Left kidney (tissue), 2 donors: ENCODE measurements around the gene GPR17. TPM values are rescaled to one million over a fixed set of nuclear protein-coding genes. Genes with fewer than 3 reads are reported as not detected.

ENCODE experiments used
- DNase-seq: peaks from one replicate; pipeline ENCODE4 v3.0.0-alpha.2; 2013
- polyA plus RNA-seq: library from polyadenylated mRNA; unstranded; fragments of 120-200 nt; gene quantifications from one replicate; pipeline ENCODE4 v1.2.1, GENCODE V29; 2013; ENCODE audit not compliant: insufficient read length

Gene GPR17
- polyA plus RNA-seq, 1 donor: 0.85 TPM

DNA sequence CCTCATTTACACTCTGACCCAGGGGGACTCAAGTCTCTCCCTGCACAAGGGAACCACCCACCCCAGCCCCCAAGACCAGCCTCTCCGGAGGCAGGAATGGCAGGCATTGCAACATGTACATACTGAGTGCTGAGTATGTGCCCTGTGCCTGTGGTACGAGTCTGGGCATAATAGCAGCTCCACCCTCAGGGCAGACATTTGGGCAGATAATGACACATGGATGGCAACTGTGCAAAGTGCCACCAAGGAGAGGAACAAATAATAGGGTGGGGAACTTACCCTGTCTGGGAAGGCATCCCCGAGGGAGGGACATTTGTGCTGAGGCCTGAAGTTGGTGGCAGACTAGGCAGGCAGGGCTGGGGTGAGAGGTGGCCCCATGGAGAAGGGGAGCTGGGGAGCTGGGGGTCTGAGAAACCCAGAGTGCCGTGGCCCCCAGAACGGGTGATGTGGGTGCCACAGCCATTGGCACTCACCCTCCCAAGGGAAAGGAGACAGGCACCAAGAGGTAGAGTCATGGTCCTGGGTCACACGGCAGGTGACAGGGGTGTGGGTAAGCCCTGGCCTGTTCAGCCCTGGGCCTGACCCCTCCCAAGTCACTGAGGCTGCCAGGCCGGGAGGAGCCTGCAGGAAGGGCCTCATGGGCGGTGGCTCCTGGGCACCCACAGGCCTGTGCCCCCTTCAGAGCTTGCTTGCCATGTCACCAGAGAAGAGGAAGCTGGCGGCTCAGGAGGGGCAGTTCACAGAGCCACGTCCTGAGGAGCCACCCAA lies 15.7 kb upstream of the GPR17 start:
- no peak for DNase-seq

DNA sequence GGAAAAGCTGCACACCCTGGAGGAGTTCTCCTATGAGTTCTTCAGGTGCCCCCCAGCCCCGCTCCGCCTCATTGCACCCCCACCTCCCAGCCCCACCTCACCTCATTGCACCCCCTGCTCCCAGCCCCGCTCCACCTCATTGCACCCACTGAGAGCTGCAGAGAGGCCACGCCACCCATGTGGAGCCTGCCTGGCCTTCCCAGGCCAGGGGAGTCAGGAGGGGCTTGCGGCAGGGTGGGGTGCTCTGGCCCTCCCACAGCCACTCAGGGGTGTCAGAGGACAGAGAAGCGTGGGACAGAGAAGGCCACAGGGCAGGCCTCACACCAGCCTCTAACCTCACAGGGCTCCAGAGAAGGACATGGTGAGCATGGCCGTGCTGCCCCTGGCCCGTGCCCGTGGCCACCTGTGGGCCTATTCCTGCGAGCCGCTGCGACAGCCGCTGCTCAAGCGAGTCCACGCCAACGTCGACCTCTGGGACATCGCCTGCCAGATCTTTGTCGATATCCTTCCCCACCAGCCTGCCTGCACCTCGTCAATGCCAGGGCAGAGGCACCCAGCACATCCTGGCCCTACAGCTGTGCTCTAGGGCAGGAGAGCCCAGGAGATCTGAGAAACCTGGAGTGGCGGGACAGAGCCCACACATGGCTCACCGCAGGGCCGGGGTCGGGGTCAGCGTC lies 15.0 kb upstream of the GPR17 start:
- DNase-seq: no peak

DNA sequence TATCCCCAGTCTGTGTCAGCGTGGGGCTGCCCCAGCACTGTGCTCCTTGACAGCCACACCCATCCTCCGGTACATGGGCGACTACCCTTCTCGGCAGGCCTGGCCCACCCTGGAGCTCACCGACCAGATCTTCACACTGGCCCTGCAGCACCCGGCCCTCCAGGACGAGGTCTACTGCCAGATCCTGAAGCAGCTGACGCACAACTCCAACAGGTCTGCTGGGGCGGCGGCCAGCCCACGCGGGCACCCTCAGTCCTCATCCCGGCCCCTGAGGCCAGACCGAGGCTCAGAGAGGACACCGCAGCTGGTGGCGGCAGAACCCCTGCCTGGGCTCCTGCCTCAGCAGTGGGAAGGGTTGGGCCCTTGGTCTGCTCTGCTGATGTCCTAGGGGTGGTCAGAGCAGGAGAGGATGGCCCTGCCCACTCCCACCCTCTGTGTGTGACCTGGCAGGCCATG lies 14.4 kb upstream of the GPR17 start:
- no peak for DNase-seq

DNA sequence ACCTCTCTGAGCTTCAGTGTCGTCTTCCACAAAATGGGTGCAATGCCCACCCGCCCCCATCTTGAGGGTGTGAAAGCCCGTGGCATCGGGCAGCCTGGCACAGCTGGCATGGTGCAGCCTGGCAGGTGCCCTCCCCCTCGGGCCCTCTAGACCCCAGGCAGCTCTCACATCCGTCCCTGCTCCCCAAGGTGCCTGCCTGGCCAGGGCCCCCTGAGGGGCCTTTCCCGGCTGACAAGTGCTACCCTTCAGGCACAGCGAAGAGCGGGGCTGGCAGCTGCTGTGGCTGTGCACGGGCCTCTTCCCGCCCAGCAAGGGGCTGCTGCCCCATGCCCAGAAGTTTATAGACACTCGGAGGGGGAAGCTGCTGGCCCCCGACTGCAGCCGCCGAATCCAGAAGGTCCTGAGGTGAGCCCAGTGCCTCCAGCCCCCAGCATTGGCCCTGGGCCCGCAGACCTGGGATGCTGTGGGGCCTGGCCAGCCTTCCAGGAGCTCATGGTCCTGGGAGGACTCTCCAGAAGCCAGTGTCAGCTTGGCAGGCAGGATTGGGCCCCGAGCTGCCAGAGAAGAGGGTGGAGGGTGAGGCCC lies 13.9 kb upstream of the GPR17 start:
- no peak for DNase-seq

DNA sequence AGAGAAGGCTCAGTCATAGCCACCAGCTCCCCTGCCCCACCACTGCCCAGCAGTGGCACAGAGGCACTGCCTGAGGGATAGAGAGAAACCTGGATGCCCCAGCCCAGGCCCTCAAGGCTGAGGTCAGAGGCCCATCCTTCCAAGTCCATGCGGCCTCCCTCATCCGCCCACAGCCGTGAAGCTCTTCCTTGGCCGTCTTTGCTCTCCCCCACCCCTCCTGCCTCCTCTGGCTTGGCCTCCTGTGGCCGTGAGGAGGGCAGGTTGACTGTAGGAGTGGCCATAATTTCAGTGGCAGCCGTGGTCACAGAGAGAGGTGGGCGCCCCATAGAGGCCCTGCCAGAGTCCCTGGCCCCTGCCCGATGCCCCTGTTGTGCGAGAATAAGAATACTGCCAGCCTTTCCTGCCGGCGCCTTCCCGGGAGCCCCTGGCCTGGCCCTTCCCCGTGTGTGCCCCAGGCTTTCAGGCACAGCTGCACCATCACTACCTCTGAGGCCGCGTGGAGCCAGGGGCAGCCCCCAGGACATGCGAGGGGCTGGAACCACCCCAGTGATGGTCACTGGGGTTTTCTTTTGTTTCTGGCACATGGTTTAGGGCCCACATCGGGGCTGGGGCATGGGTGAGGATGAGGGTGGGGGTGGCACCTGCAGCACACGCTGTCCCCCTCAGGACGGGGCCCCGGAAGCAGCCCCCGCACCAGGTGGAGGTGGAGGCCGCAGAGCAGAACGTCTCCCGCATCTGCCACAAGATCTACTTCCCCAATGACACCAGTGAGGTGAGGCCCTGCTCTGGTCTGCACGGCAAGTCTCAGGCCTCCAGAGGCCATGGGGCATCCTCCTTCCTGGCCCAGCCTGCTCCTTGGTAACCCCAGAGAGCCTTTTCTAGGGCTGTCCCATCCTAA lies 13.1 kb upstream of the GPR17 start:
- no peak for DNase-seq

DNA sequence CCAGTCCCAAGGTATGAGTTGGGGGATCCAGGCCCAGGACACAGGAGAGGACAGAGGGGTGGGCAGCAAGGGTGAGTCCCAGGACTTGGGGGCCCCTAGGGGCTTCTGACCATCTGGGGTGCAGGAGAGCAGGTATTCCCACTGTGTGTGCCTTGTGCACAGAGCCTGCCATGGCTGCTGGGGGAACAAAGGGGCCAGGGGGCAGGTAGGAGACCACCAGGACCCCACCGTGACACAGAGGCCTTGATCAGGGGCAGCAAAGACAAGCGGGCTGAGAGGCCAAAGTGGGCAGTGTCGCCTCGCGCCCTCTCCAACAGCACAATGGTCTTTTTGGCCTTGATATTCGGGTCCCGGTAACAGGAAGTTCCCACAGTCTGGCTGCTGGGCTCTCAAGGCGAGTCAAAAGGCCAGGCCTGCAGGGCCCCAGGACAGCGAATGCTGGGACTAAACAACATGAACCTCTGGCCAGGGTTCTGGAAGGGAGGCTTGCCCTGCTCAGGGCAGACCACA lies 12.3 kb upstream of the GPR17 start:
- DNase-seq: no peak

DNA sequence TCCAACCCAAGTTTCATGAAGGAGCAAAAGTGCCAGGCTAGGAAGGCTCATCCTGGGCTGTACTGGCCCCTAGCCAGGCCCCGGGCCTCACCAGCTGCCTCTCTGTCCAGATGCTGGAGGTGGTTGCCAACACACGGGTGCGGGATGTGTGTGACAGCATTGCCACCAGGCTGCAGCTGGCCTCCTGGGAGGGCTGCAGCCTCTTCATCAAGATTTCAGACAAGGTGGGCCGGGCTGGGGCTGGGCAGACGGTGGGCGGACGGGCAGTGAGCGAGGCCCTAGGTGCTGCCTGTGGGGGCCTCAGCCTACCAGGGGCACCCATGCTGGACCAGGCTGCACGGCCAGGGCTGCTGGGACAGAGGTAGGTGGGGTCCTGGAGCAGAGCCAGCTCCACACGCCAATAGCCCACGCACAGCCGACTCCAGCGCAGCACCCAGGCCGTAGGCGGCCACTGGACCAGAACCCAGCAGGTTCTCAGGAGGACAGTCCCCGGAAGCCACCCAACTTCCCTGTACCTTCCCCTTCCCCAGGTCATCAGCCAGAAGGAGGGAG lies 11.8 kb upstream of the GPR17 start:
- no peak for DNase-seq

DNA sequence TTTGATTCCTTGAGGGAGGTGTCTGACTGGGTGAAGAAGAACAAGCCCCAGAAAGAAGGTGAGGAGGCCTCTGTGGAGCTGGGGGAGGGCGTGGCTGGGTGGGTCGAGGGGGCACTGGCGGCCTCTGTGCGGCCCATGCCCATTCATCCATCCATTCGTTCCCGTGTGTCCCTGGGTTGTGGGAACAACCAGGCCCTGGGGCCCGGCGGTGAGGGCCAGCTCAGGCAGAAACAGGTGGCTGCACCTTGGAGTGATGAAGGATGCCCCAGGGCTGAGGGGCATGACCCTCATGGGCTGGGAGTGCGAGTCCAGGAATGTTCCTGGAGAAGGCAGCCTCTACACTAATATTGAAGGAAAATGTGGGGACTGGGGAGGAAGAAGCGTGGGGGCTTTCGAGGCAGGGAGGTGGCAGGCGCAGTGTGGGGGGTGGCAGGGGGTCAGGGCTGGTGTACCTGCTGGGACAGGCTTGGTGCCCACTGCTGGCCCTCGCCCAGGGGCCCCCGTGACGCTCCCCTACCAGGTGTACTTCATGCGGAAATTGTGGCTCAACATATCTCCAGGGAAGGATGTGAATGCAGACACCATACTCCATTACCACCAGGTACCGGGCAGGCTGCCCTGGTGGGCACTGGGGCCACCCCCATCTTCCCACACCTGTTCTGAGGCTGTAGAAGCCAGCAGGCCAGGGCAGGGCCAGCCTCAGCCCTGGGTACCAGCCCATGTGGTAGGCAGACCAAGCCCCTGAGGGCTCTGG lies 11.2 kb upstream of the GPR17 start:
- no peak for DNase-seq

DNA sequence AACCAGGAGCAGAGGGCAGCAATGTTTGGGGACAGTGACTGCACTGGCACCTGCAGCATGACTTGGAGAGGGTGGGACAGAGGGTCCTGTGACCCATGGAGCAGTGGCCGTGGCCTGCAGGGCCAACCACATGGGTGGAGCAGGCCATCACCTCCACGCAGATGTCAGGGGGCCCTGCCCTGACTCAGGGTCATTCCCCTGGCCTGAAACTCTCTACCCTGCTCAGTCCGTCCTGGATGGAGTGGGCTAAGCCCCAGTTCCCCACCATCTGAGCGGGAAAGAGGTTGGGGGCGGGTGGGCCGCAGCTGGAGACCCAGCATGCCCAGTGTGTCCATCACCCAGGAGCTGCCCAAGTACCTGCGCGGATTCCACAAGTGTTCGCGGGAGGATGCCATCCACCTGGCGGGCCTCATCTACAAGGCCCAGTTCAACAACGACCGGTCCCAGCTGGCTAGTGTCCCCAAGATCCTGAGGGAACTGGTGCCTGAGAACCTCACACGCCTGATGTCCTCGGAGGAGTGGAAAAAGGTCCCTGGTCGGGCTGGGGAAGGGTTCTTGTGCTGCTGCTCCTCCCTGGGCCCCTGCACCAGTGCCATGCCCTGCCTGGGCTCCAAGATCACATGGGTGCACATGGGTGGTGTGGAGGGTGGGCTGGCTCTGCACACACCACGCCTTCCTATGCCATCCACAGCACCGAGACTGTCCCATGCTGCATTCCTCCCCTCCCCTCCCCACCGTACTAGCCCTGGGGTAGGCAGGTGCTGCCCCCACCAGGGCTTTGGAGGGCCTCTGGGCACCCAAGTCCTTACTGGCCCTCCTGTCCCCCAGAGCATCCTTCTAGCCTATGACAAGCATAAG lies 10.3 kb upstream of the GPR17 start:
- DNase-seq: no peak

DNA sequence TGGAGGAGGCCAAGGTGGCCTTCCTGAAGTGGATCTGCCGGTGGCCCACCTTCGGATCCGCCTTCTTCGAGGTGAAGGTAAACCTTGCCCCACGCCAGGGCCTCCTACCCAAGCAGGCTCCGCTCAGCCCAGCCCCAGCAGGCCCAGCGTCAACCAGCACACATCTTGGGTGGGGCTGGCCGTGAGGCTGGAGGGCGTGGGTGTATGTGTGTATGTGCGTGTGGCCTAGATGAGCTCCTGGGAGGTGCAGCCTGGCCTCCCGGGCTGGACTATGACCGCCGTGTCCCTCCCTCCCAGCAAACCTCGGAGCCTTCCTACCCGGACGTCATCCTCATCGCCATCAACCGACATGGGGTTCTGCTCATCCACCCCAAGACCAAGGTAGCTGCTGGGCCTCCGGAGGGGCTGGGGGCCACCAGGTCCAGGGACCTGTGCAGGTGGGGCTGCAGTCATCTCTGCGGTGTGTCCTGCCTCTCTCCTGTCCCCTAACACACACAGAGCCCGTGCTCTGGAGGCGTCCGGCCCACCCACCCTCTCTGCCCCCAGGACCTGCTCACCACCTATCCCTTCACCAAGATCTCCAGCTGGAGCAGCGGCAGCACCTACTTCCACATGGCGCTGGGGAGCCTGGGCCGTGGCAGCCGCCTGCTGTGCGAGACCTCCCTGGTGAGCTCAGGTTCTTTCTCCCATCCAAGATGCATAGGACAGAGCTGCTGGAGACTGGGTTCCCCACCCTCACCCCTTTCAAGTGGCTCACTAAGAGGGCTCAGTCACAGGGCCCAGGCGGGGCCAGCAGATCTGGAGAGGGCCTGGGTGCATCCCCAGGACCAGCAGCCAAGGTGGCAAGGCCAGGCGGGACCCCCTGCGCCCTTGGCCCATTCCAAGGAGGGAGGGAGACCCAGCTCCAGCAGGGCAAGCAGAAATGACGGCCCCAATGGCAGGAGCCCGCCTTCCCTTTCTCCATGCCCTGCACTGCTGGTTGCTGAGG lies 9.4 kb upstream of the GPR17 start:
- DNase-seq: no peak

DNA sequence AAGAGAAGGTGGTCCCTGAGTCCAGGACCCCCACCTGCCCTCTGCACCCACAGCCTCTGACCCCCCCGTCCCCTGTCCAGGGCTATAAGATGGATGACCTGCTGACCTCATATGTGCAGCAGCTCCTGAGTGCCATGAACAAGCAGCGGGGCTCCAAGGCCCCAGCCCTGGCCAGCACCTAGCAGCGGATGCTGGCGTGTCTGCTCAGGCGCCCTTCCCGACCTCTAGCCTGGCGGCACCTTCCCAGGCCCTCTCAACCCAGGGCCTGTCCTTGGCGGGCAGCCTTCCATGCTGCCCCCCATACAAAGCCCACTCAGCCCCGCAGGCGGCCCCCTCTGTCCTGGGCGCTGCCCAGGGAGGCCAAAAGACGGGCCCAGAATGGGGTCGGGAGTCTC lies 8.7 kb upstream of the GPR17 start:
- DNase-seq: no peak

DNA sequence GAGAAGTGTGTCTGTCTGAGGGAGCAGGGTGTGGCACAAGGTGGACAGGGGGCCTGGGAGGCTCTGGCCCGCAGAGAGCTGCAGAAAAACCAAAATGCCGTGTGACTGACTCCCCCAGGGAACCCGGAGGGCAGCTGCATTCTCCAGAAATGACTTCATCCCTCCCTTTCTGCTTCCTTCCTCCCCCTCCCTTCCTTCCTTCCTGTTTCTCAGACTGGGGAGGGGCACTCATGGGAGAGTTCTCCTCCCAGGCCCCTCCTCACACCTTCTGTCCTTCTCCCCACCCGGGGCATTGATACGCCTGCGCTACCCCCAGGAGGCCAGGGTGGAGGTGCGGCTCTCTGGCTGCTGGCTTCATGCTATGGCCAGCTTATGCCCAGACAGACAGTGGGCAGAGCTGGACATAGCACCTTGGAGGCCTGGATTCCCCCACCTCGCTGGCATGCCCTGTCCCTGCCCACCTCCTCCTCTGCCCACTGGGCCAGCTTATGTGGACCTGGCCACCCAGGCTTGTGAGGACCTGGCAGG lies 8.2 kb upstream of the GPR17 start:
- DNase-seq: peak; percentile 71

DNA sequence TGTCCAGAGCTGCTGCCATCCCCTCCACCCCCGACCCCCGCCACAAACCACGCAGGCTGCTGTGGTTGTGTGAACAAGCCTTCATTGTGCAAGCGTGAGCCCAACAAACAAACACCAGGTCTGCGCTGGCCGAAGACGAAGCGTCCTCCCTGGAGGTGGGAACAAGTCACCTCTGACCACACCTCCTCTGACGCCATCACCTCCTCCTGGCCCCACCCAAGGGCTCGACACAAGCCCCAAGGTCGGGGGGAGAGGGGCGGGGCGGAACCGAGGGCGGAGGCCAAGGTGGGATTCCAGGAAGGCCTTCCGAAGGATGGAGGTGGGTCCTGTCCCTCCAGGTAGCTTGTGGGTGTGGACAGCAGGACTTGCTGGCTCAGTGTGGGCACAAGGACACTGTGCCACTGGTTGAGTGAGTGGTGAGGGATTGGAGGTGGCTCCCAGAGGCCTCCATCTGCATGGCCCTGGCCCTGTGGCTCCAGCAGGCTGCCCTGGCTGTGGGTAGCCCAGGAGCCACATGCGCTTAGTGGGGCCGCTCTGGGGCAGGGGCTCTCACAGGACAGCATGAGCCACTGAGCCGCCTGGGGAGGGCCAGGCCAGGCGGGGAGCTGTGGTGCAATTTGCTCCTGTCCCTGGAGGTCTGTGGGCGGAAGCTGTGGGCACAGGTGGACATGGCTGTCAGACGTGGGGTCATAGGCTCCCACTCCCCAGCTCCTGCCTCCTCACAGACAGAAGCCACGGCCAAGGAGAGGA lies 7.4 kb upstream of the GPR17 start:
- no peak for DNase-seq

DNA sequence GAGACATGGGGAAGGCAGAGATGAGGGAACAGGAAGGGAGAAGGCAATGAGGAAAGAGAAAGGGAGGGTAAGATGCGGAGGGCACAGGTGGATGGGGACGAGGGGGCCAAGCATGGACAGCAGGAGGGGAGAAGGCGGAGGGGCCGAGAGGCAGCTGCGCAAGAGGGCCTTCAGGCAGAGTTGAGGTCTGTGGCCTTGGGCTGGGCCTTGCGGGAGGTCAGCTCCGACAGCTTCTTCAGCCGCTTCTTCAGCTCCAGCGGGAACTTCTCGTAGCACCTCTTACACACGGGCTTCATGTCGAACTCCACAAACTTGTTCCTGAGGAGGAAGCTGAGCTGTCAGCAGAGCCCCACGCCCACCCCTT lies 6.9 kb upstream of the GPR17 start:
- no peak for DNase-seq

DNA sequence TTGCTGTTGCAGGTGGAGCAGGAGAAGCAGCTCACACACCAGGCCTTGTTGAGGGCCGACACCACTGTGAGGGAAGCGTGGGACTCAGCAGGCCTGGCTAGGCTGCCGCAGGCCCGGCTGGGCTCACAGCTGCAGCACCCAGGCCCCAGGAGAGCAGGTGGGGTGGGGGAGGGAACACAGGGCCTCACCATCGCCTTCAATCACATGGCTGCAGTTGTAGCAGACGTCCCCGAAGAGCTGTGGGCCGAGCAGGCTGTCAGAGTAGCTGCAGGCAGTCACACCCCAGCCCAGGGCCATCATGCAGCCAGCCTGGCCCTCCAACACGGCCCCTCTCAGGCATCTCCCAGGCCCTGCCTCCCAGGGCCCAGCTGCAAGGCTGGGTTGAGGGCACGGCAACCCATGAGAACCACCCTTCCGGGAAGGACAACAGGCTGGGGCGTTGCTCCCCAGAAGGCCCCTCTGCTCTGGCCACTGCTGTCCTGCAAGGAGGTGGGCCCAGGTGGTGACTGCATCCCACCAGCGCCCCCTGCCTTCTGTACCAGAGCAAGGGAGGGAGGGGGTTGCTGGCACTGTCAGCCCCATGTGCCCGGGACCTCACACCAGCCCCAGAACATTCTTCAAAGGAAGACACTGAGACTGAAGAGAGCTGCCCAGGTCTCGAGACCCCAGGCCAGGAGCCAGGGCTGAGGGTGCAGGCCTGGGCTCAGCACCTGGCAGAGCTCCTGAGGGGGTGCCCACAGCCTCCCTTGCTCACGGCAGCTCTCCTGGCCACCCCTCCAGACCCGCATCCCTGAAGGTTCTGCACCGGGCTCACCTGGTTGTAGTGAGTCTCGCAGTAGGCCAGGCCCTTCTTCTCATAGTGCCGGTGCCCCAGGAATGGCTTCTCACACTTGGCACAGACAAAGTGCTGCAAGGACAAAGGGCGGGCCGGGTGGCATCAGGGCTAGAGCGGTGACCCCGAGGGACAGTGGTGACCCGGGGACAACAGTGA lies 5.6 kb upstream of the GPR17 start:
- DNase-seq: no peak

DNA sequence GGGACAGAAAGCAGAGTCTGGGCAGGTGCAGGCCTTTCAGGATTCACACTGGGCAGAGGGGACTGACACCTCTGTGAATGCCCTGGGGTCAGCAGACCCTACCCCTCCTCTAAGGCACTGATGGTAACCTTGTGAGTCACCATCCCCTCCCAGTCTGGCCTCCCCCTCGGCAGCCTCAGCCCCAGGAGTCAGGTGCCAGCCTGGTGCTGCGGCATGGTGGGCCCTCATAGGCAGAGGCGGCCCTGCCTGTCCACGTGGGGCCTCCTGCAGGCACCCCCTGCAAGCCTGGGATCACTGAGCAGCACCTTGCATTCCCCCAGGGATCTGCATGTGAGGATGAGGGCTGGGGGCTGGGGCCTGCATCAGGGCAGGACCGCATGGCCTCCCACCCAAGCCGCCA lies 4.8 kb upstream of the GPR17 start:
- DNase-seq: no peak
